Measurements from ENCODE around the gene ANGPTL3.

Gene ANGPTL3

DNA sequence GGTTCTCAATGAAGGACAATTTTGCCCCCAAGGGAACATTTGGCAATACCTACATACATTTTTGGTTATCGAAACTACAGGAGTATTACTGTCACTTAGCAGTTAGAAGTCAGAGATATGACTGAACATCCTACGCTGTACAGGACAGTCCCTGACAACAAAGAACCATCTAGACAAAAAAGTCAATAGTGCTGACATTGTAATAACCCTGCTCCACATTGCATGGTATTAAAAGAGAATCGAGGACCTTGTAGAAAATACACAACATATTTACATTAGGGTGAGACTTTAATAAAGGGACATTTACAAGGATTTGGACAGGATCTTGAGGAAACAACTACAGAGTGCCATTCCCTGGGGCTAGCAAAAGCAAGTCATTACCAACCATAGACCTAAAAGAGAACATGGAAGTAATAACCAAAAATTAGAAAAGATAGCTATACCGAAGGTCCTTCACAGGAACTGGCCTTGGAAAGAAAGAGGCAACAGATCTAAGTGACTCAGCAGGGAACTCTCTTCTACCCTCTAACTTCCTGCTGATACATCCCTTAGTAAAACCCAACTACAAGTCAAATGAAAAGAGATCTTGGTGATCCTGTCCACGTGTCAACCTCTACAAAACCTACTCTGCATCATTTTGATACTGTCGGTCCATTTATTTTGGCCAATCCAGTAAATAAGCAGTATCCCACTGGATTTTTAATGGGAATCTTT is 40.2 kb downstream of the ANGPTL3 start:
- DNase-seq, result no peak

DNA sequence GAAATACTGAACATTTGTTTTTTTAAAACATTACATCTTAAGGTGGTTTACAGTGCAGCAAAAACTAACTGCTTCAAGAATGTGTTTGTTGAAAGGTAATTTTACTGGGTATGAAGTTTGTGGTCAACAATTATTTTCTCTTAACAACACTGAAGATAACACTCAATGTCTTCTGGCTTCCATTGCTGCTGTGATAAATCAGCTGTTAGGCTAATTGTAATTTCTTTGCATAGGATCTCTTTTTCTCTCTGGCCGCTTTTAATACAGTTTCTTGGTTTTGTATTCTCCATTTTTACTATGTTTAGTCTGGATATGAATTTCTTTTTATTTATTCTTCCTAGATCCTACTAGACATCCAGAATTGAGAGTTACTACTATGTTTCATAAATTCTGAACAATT is 46.0 kb downstream of the ANGPTL3 start:
- DNase-seq, result no peak

DNA sequence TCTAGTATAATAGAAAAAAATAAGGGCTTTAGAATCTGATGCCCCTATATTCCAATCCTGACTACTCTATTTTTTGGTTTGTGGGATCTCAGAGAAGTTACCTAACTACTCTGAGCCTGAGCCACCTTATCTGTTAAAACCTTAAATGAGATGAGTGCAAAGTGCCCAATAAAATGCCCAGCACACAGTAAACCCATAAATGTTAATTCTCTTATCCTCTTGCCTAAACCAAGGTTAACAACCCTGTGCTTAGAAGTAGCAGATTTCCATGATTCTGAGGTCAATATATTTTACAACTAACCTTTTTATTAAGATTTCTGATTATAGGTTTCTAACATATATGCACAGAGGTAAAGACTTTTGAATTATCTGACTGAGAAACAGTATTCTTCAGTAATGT is 55.1 kb downstream of the ANGPTL3 start:
- DNase-seq, result no peak

DNA sequence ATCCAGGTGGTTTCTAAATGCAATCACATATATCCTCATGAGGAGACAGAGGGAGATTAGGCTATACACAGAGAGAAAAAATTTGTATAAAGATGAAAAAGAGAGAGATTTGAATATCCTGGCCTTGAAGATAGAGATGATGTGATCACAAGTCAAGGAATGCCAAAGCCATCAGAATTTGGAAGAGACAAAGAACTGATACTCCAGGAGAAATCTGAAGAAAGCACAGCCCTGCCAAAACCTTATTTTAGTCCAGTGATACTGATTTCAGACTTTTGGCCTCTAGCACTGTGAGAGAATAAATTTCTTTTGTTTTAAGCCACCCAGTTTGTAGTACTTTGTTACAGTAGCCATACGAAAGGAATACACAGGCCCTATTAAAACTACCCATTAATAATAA is 57.4 kb downstream of the ANGPTL3 start:
- DNase-seq, result no peak

Data from activated CD8-positive, alpha-beta memory T cell treated with anti-CD3 and anti-CD28 coated beads, Interleukin-2, amount 50 U/mL, for 4 hours (primary cell).